Ovary (tissue), 9 donors: ENCODE data around the gene CDRT4. TPM values are rescaled to one million over a fixed set of nuclear protein-coding genes. Genes with fewer than 3 reads are reported as not detected.
"Not testable (repeated sequence)": the region's sequence is repeated elsewhere in the genome, so short reads cannot be mapped to it uniquely, and the experiment has no call there.

Source experiments
- DNase-seq, 5 donors: peaks; one replicate each; pipeline ENCODE4 v3.0.0-alpha.2; 2019 to 2020
- H3K27ac ChIP-seq, 2 donors: fragments of 200-600 bp; one replicate each; pipeline versions ENCODE4 v1.5.1 to v1.8.0; 2019 to 2022
- H3K27me3 ChIP-seq: fragments of 200-600 bp; one replicate; pipeline ENCODE4 v1.8.0; 2022
- H3K36me3 ChIP-seq: fragments of 200-600 bp; sonication (generic); one replicate; pipeline ENCODE4 v1.5.1; 2019
- H3K4me1 ChIP-seq: one replicate; pipeline ENCODE4 v1.8.1; 2013; ENCODE audit warnings: mild to moderate bottlenecking, moderate library complexity; ENCODE audit not compliant: insufficient read depth
- H3K4me3 ChIP-seq: fragments of 200-600 bp; sonication (generic); one replicate; pipeline ENCODE4 v1.5.1; 2017
- H3K9me3 ChIP-seq, 2 donors: fragments of 200-600 bp in 1 of 2; sonication (generic) in 1 of 2; one replicate each; pipeline versions ENCODE4 v1.5.1 to v1.8.1; 2013 to 2019; ENCODE audit warnings: mild to moderate bottlenecking in 1 of 2, moderate library complexity in 1 of 2
- EP300 ChIP-seq: sonication (generic); formaldehyde crosslinking; IDR thresholded peaks from one replicate; pipeline ENCODE4 v1.6.1; 2017; ENCODE audit warnings: antibody characterized with exemption
- POLR2A ChIP-seq: fragments of 450-650 bp; IDR thresholded peaks from one replicate; pipeline ENCODE4 v1.6.1; 2017; ENCODE audit warnings: antibody characterized with exemption, mild to moderate bottlenecking, moderate library complexity
- WGBS, 3 donors: extraction: QIAGEN DNeasy Blood & Tissue Kit in 1 of 3; methylation state at CpG; one replicate each; pipeline versions ENCODE4 v1.1.5 to v1.1.7; 2013 to 2017; 5-methylcytosine and 5-hydroxymethylcytosine counted together
- intact Hi-C, 4 donors: fragments of 100-400 bp; cut with DNase I; formaldehyde crosslinking; loops; one replicate each; pipeline versions ENCODE4 v1.11.0 to v1.15.1; 2022 to 2023
- polyA plus RNA-seq, 2 donors: library from polyadenylated mRNA; stranded (reverse); fragments of 200-250 nt in 1 of 2; fragments of 350-450 nt in 1 of 2; fragmentation: Illumina TruSeq in 1 of 2; extraction: RNeasy Lipid Tissue Mini Kit (QIAGEN cat#74804) in 1 of 2; gene quantifications; one replicate each; pipeline ENCODE4 v1.2.3, GENCODE V29; 2013 to 2014
- total RNA-seq, 7 donors: library from RNA; depleted of rRNA in 2 of 7; stranded (reverse); fragments of >200 nt in 2 of 7; fragmentation: NEBNext Ultra II Directional in 3 of 7; extraction: Animal tissue kit (Norgen Biotek cat#: 25700) in 3 of 7; gene quantifications; one replicate each; pipeline versions ENCODE4 v1.1.0 to v1.2.4, GENCODE V29; 2016 to 2023
- TF ChIP-seq, protein P1 (sequence below), 3 donors: fragments of 450-650 bp in 2 of 3; fragments of 200-600 bp in 1 of 3; IDR thresholded peaks; one replicate each; pipeline versions ENCODE4 v1.5.1 to v1.8.0; 2016 to 2022; ENCODE audit warnings: antibody characterized with exemption in 3 of 3, mild to moderate bottlenecking in 1 of 3
- donor health status: DM: no; HTN: no; CAD: no; lungs with moderate emphysema.
- donor health status: DM: no; HTN: no; CAD: no.
- donor health status: Bipolar disorder and iron deficiency.
- donor health status: DM: yes; HTN: yes; CAD: no.
- donor health status: DM: no; HTN: no; CAD: no.
- donor health status: DM: yes; HTN: yes; CAD: no.

CDRT4 gene
- total and polyA plus RNA-seq, 9 donors: 4.1 to 11.7 (median 7.2) TPM

DNA sequence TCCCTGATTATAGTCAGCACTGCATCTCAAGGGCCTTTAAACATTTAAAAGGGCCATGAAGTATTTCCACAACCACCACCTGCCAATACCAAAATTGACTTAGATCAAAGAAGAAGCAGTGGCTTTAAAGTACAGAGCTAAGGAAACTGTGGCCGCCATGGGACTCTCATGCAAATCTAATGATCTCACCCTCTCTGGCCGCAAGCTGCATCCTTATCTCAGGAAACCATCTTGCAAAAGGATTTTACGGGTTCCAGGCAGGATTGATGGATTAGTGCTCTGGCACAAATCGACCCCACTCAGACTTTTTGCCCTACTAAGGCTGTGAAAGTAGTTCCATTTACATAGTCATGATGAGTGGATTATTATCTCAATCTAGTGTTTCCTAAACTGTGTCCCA is 22.6 kb downstream of the CDRT4 start:
- intact Hi-C loops: no loop called here
- 70 to 74% (median 72%) methylated on average over 4 of the region's 4 CpGs for WGBS, 3 donors

DNA sequence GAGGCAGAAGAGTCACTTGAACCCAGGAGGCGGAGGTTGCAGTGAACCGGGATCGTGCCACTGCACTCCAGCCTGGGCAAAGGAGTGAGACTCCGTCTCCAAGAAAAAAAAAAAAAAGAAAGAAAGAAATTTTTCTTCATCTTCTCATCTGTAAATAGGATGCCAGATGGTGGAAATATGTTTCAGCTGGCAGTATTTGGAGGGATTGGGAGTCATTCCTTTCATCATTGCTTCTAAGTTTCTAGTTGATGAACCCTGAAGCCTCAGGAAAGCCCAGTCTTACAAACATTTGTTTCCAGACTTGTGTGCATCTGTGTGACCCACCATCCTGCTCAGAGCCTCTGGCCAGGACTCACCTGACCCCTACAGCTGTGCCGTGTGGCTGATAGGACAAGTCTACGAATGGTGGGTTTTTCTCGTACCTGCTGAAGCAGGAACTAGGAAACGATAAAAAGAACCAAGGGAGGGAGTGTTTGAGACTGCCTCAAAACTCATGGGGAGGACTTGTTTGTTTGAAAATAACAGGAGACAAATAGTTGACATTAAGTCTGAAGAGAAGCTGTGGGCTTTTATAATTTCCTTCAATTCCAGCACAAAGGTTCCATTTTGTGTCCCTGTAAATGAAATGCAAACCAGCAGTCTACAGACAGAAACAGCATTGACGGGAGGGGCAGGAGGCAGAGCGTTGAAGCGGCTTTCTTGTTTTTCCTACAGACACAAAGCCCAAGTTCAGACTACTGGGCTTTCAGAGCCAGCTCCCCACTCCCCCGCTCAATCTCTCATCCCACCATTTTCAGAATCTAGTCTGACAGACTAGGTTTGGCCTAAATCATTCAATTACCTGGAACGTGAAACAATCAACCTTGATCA is 24.9 kb downstream of the CDRT4 start:
- 86 to 93% (median 91%) methylated on average over 13 of the region's 13 CpGs for WGBS, 3 donors
- intact Hi-C loops: no loop called here

More for the DNA sequence above, 22.6 kb downstream of the CDRT4 start:
- Histone ChIP-seq H3K27ac (no peak overlapping the region), H3K4me1 (peaks cover 3% of the 10 kb centered on the region), H3K9me3 (no peaks in the 10 kb centered on the region), H3K27me3 (no peaks in the 10 kb centered on the region), H3K36me3 (no peaks in the 10 kb centered on the region), H3K4me3 (no peak overlapping the region)
- TF ChIP-seq EP300: no peak
- TF ChIP-seq, protein P1, sequence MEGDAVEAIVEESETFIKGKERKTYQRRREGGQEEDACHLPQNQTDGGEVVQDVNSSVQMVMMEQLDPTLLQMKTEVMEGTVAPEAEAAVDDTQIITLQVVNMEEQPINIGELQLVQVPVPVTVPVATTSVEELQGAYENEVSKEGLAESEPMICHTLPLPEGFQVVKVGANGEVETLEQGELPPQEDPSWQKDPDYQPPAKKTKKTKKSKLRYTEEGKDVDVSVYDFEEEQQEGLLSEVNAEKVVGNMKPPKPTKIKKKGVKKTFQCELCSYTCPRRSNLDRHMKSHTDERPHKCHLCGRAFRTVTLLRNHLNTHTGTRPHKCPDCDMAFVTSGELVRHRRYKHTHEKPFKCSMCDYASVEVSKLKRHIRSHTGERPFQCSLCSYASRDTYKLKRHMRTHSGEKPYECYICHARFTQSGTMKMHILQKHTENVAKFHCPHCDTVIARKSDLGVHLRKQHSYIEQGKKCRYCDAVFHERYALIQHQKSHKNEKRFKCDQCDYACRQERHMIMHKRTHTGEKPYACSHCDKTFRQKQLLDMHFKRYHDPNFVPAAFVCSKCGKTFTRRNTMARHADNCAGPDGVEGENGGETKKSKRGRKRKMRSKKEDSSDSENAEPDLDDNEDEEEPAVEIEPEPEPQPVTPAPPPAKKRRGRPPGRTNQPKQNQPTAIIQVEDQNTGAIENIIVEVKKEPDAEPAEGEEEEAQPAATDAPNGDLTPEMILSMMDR (IDR thresholded peaks at IDR 0.05): no peak
- TF ChIP-seq POLR2A: no peak
- DNase-seq: no peak

DNA sequence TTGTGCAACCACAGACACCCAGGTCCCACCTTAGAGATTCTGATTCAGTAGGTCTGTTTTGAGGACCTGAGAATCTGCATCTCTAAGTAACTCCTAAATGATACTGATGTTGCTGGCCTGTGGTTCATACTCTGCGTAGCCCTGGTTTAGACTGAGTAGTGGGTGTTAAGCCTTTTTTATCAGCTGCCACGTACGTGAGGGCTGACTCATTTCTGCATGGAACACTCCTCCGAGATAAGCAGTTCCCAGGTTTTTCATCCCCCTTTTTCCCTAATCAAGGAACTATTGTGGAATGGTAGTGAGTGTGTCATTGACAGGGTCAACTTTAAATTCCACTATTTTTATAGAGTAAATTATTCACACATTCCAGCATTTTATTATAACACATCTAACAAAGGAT is 26.1 kb downstream of the CDRT4 start:
- Histone ChIP-seq H3K9me3 (no peaks in the 10 kb centered on the region), H3K27me3 (no peaks in the 10 kb centered on the region), H3K4me3 (no peak overlapping the region), H3K27ac (no peak overlapping the region), H3K36me3 (no peaks in the 10 kb centered on the region), H3K4me1 (peaks cover 9% of the 10 kb centered on the region)
- TF ChIP-seq, protein P1 (IDR thresholded peaks at IDR 0.05): no peak
- TF ChIP-seq POLR2A: no peak
- TF ChIP-seq EP300: no peak
- WGBS, 3 donors: 29 to 44% (median 39%) methylated on average over 4 of the region's 4 CpGs
- intact Hi-C loops: no loop called here
- no peak for DNase-seq

More for the DNA sequence above, 24.9 kb downstream of the CDRT4 start:
- Histone ChIP-seq H3K27ac (no peak overlapping the region), H3K4me3 (no peak overlapping the region), H3K27me3 (no peaks in the 10 kb centered on the region), H3K9me3 (no peaks in the 10 kb centered on the region), H3K4me1 (peaks cover 3% of the 10 kb centered on the region), H3K36me3 (no peaks in the 10 kb centered on the region)
- TF ChIP-seq POLR2A (no peak), EP300 (no peak)
- TF ChIP-seq, protein P1 (IDR thresholded peaks at IDR 0.05): no peak
- no peak for DNase-seq

DNA sequence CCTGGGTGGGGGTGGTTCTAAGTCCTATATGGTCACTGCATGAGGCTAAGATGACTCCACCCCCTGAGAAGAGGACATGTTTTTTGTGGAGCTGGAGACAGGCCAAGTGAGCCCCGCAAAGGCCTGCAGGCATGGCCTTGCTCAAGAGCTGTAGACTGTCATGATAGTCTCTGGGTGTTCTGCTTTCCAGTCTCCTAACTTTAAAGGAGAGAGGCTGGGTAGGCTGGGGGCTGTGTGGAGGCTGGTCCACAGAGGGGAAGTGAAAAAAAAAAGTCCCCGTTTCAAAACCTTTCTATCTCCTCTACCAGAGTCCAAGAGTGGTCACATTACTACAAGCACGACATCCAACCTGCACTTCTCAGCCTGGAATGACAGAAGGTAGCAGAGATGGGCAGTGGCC is 27.1 kb downstream of the CDRT4 start:
- intact Hi-C loops: no loop called here
- 89 to 95% (median 93%) methylated on average over 3 of the region's 3 CpGs for WGBS, 3 donors

DNA sequence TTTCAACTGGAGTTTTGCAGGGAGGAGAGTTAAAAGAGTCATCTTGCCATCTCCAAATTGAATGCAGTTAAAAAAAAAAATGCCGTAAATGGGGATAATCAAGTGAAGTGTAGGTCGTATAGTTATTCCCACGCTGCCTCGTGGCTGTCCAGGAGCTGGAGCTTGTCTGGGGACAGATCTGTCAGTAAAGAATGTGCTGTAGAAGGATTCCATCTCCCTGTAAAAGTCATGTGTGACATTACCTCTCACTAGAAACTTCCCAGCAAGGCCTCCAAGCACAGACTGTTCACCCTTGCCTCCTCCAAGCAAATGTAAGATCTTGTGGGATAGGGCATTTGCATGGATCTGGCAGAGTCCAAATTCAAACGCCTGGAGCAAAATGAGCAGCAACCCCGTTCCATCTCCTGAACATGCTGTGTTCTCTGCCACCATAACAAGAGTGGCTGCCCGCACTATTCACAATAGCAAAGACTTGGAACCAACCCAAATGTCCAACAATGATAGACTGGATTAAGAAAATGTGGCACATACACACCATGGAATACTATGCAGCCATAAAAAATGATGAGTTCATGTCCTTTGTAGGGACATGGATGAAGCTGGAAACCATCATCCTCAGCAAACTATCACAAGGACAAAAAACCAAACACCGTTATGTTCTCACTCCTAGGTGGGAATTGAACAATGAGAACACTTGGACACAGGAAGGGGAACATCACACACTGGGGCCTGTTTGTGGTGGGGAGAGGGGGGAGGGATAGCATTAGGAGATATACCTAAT is 28.0 kb downstream of the CDRT4 start:
- intact Hi-C loops, H3K27me3 ChIP-seq: not testable (repeated sequence)
- 77 to 90% (median 88%) methylated on average over 8 of the region's 8 CpGs for WGBS, 3 donors

More for the DNA sequence above, 27.1 kb downstream of the CDRT4 start:
- H3K9me3 ChIP-seq: no peaks in the 10 kb centered on the region
- DNase-seq: no peak
- H3K27ac ChIP-seq: no peak overlapping the region
- no peaks in the 10 kb centered on the region for H3K36me3 ChIP-seq
- no peaks in the 10 kb centered on the region for H3K27me3 ChIP-seq
- H3K4me3 ChIP-seq: no peak overlapping the region
- peaks cover 11% of the 10 kb centered on the region for H3K4me1 ChIP-seq
- TF ChIP-seq EP300 (no peak), POLR2A (no peak)
- TF ChIP-seq, protein P1 (IDR thresholded peaks at IDR 0.05): no peak

More for the DNA sequence above, 28.0 kb downstream of the CDRT4 start:
- H3K9me3 ChIP-seq, H3K36me3 ChIP-seq, DNase-seq, H3K27ac ChIP-seq, H3K4me3 ChIP-seq: not testable (repeated sequence)
- peaks cover 11% of the 10 kb centered on the region for H3K4me1 ChIP-seq
